ENCODE results near the gene SFTA2. TPM values are rescaled to one million over a fixed set of nuclear protein-coding genes. Genes with fewer than 3 reads are reported as not detected.

Gene SFTA2
- total RNA-seq, 2 donors from 2014 or later, result 5.2 TPM; not detected in 1

DNA sequence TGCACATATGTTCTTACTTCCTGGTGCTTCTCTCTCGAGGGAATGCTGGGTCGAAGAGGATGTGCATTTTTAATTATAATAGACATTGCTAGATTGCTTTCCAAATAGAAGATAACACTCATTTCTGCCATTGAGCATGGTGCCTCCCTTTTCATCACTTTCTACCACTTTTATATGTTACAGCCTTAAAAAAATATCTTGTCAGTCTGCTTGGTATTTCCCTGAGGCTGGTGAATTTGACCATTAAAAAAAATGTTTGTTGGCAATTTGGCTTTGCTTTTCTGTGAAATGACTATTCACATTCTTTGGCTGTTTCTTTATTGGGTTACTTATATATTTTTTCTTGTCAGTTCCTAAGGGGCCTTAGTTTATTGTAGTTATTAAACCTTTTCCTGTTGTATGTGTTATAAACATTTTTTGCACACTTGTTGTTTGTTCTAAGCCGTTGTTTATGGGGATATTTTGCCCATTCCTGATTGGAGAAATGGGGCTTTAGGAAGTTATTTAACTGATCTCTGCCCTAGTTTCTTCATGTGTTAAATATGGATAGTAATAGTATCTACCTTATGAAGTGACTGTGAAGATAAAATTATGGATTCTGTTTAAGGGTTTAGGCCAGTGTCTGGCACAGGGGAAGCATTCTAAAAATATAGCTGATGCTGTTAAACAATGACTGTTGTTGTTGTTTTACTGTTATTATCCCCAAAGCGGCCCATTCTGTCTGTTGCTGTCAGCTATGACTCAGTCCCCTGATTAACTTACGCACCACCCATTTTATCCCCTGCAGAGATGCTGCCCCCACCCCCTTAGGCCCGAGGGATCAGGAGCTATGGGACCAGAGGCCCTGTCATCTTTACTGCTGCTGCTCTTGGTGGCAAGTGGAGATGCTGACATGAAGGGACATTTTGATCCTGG, 43.8 kb downstream of the SFTA2 start:
- H3K27me3 ChIP-seq, result no peaks in the 10 kb centered on the region
- no peak for DNase-seq
- H3K36me3 ChIP-seq (replicated peaks in 1 of 2; ENCODE audit: insufficient read depth in 1 of 2, low read depth in 2 of 2), result peaks cover 20 to 25% of the 10 kb centered on the region in 2 donors
- H3K4me1 ChIP-seq, result peaks cover 41% of the 10 kb centered on the region
- H3K4me3 ChIP-seq, result no peak overlapping the region
- no peak for ATAC-seq
- WGBS, 2 donors, result 41 to 51% methylated on average over 6 of the region's 6 CpGs
- intact Hi-C loops (cut with DNase I), result no loop called here
- H3K27ac ChIP-seq, result peak overlapping the region in 1 of 4 donors; percentile 8
- TF ChIP-seq POLR2A (IDR thresholded peaks at IDR 0.05), result no peak
- TF ChIP-seq, protein P1, sequence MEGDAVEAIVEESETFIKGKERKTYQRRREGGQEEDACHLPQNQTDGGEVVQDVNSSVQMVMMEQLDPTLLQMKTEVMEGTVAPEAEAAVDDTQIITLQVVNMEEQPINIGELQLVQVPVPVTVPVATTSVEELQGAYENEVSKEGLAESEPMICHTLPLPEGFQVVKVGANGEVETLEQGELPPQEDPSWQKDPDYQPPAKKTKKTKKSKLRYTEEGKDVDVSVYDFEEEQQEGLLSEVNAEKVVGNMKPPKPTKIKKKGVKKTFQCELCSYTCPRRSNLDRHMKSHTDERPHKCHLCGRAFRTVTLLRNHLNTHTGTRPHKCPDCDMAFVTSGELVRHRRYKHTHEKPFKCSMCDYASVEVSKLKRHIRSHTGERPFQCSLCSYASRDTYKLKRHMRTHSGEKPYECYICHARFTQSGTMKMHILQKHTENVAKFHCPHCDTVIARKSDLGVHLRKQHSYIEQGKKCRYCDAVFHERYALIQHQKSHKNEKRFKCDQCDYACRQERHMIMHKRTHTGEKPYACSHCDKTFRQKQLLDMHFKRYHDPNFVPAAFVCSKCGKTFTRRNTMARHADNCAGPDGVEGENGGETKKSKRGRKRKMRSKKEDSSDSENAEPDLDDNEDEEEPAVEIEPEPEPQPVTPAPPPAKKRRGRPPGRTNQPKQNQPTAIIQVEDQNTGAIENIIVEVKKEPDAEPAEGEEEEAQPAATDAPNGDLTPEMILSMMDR (IDR thresholded peaks at IDR 0.05), result no peak
- no peaks in the 10 kb centered on the region for H3K9me3 ChIP-seq

DNA sequence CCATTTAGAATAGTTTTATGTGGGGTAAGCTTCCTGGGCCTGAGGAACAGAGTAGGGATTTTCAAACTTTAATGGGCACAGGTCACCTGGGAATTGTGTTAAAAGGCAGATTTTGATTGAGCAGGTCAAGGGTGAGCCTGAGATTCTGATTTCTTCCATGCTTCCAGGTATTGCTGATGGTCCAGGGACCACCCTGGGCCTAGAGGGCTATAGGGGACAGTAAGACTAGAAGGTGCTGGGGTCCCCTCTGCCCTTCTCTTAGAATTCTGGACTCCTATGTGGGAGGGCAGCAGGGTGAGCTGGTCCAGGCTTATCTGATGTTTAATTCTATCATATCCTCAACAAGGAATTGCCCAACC, 45.1 kb downstream of the SFTA2 start:
- DNase-seq (no peak), ATAC-seq (no peak)
- Histone ChIP-seq H3K4me1 (peaks cover 50% of the 10 kb centered on the region), H3K27ac (peak overlapping the region in 3 of 4 donors; percentile 92 to 97 (median 96)), H3K36me3 (replicated peaks in 1 of 2; ENCODE audit: insufficient read depth in 1 of 2, low read depth in 2 of 2) (peaks cover 15 to 18% of the 10 kb centered on the region in 2 donors), H3K4me3 (no peak overlapping the region), H3K9me3 (no peaks in the 10 kb centered on the region), H3K27me3 (no peaks in the 10 kb centered on the region)
- TF ChIP-seq POLR2A (IDR thresholded peaks at IDR 0.05), result no peak
- TF ChIP-seq, protein P1 (IDR thresholded peaks at IDR 0.05), result no peak
- intact Hi-C loops (cut with DNase I), result no loop called here

DNA sequence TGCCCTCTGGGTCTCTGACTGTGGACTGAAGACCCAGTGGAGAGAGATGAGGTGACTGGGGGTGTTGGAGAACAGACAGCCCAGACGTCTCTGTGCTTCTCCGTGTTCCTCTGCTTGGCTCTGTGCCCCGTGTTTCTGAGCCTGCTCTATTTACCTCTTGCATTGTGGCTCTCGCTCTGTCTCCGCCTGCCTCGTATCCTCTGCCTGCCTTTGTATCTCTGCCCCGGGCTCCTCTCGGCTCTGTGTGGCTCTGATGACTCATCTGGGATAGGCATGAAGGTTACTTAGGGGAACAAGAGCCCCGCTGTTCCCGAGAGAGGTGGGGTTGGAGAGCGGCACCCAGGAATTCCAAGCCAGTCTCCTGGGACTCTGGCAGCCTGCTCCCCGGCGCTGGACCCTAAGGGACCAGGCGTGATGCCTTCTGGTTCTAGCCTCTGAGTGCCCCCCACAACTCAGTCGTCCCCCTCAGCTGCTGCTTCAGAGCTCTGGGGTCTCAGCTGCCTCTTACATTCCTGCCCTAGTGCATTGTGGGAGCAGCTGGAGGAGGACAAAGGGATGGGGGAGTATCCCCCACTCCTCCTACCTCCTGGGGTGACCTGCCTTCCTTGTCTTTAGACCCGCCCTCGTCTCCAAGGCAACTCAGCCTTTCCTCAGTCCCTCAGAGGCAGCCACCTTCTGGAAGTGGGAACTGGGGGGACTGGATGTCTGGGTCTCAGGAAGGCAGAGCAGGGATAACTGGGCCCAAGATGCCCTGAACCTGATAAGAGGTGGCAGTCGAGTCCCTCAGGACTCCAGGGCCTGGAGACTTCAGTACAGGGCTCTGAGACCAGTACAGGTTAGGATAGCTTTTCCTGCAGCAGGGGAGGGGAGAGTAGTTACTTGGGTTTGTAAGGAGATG, 45.7 kb downstream of the SFTA2 start:
- intact Hi-C loops (cut with DNase I), result no loop called here
- DNase-seq, result peak; percentile 40 to 62 (median 58)
- Histone ChIP-seq H3K36me3 (replicated peaks in 1 of 2; ENCODE audit: insufficient read depth in 1 of 2, low read depth in 2 of 2) (peaks cover 11 to 18% of the 10 kb centered on the region in 2 donors), H3K9me3 (no peaks in the 10 kb centered on the region), H3K27me3 (no peaks in the 10 kb centered on the region), H3K4me1 (peaks cover 55% of the 10 kb centered on the region), H3K4me3 (no peak overlapping the region), H3K27ac (peak overlapping the region; percentile 92 to 97 (median 96))
- TF ChIP-seq, protein P1 (IDR thresholded peaks at IDR 0.05), result no peak
- TF ChIP-seq POLR2A (IDR thresholded peaks at IDR 0.05), result peak in 2 of 3 donors; percentile 47 to 52
- ATAC-seq, result no peak
- WGBS, 2 donors, result 22 to 31% methylated on average over 16 to 18 of the region's 18 CpGs

DNA sequence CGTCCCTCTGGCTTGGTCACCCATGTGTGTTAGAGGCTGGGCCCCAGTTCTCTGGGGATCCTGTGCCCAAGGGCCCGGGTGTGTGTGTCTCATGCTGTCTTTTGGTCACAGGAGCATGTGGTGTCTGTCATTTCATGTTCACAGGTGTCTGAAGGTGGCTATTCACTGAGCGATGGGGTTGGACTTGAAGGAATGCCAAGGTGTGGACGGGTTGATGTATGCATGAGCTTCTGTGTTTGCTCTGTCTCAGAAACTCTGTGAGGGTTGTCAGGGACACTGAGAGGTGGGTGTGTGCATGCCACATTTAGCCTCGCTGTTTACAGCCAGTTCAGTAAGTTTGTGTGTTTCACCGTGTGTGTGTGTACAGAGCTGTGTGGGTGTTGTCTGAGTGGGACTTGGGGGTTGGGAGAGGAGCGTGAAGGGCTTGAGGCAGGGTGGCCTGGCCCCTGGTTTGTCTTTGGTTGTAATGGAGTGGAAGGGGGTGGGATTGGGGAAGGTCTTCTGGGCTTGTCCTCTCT, 46.4 kb downstream of the SFTA2 start:
- ATAC-seq, result no peak
- Histone ChIP-seq H3K4me1 (peaks cover 55% of the 10 kb centered on the region), H3K27ac (peak overlapping the region; percentile 92 to 97 (median 96)), H3K9me3 (no peaks in the 10 kb centered on the region), H3K36me3 (replicated peaks in 1 of 2; ENCODE audit: insufficient read depth in 1 of 2, low read depth in 2 of 2) (peaks cover 11 to 16% of the 10 kb centered on the region in 2 donors), H3K4me3 (no peak overlapping the region), H3K27me3 (no peaks in the 10 kb centered on the region)
- peak; percentile 37 to 72 (median 62) for DNase-seq
- TF ChIP-seq POLR2A (IDR thresholded peaks at IDR 0.05), result no peak
- intact Hi-C loops (cut with DNase I), result no loop called here
- 13 to 21% methylated on average over 7 of the region's 7 CpGs for WGBS, 2 donors
